ENCODE measurements around the gene BABAM2.

BABAM2 gene

DNA sequence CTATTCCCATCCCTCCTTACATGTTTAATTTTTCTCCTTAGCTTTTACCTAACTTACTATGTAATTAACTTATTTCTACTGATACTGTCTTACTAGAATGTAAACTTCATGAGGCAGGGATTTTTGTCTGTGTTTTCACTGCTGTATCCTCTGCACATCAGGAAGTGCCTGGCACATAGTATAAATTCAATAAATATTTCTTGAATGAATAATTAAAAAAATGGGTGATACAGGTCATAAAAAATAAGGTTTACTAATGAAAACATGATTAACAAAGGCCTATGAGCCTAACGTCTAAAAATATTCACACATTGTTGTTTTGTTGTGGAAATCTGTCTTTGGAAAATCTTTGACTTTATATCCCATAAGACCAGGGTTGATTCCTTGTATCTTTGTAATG lies 4.9 kb upstream of the BABAM2 start:
- DNase-seq (ENCODE audit: low read depth) = no peak
- TF ChIP-seq, protein P1, sequence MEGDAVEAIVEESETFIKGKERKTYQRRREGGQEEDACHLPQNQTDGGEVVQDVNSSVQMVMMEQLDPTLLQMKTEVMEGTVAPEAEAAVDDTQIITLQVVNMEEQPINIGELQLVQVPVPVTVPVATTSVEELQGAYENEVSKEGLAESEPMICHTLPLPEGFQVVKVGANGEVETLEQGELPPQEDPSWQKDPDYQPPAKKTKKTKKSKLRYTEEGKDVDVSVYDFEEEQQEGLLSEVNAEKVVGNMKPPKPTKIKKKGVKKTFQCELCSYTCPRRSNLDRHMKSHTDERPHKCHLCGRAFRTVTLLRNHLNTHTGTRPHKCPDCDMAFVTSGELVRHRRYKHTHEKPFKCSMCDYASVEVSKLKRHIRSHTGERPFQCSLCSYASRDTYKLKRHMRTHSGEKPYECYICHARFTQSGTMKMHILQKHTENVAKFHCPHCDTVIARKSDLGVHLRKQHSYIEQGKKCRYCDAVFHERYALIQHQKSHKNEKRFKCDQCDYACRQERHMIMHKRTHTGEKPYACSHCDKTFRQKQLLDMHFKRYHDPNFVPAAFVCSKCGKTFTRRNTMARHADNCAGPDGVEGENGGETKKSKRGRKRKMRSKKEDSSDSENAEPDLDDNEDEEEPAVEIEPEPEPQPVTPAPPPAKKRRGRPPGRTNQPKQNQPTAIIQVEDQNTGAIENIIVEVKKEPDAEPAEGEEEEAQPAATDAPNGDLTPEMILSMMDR (IDR thresholded peaks at IDR 0.05; ENCODE audit: low read depth, low read length, missing control alignments) = no peak
- no peak overlapping the region for H3K4me3 ChIP-seq (ENCODE audit: low read depth, low read length)
- in situ Hi-C loops (cut with HindIII; ENCODE audit: low sequenced_read_pairs) = no loop called here

DNA sequence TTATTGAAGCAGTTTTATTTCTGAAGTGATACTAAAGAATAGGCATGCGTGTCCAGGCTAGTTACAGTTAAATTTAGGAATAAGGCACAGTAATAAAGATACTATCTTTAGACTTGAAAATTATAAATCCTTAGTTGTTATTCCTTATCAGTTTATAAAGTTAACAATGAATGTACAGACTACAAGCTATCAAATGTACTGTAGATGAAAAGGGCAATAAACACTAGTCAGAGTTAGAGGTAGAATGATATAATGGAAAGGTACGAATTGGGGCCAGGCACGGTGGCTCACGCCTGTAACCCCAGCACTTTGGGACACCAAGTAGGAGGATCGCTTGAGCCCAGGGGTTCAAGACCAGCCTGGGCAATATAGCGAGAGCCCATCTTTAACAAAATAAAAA lies 4.2 kb upstream of the BABAM2 start:
- in situ Hi-C loops (cut with HindIII; ENCODE audit: low sequenced_read_pairs) = no loop called here
- no peak overlapping the region for H3K4me3 ChIP-seq (ENCODE audit: low read depth, low read length)
- no peak for DNase-seq (ENCODE audit: low read depth)
- TF ChIP-seq, protein P1 (IDR thresholded peaks at IDR 0.05; ENCODE audit: low read depth, low read length, missing control alignments) = no peak

DNA sequence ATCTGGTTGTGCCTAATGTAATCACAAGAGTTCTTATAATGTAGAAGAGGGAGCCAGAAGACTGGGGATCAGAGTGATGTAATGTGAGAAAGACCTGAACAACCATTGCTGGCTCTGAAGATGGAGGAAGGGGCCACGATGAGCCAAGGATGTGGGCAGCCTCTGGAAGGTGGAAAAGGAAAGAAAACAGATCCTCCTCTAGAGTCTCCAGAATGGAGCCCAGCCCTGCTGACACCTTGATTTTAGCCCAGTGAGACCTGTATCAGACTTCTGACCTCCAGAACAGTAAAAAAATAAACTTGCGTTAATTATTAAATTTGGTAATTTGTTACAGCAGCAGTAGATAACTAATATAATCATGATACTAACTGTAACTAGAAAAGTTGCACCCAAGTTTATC lies 3.4 kb upstream of the BABAM2 start:
- in situ Hi-C loops (cut with HindIII; ENCODE audit: low sequenced_read_pairs) = no loop called here
- DNase-seq (ENCODE audit: low read depth) = no peak
- no peak overlapping the region for H3K4me3 ChIP-seq (ENCODE audit: low read depth, low read length)
- TF ChIP-seq, protein P1 (IDR thresholded peaks at IDR 0.05; ENCODE audit: low read depth, low read length, missing control alignments) = no peak

DNA sequence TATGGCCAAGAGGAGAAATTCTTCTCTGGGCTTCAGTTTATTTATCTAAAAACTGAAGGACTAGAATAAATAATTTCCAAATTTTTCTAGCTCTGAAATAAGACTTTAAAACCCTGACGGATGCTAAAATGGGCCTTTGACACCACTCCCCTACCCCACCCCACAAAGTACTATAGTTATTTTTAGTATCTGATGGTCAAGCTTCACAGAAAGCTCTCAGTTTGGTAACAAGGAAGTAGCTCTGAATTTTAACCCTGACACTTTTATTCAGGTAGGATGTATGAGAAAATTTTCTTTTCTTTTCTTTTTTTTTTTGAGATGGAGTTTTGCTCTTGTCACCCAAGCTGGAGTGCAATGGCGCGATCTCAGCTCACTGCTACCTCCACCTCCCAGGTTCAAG lies 2.7 kb upstream of the BABAM2 start:
- in situ Hi-C loops (cut with HindIII; ENCODE audit: low sequenced_read_pairs) = no loop called here
- TF ChIP-seq, protein P1 (IDR thresholded peaks at IDR 0.05; ENCODE audit: low read depth, low read length, missing control alignments) = no peak
- H3K4me3 ChIP-seq (ENCODE audit: low read depth, low read length) = no peak overlapping the region
- no peak for DNase-seq (ENCODE audit: low read depth)

DNA sequence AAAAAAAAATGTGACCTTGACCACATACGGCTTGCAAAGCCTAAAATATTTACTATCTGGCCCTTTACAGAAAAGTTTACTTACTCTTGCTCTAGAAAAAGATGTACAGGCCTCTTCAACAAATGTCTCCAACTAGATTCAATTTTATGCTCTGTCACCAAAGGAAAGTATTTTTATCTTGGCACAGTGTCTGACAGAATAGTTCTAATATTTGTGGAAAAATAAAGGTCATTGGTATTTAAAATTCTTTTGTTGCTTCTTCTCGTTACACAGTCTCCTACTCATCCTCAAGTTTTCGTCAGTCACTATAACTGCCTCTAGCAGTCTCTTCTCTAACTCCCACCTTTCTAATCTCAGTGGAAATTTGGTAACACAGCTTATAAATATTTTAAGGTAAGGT lies 1.7 kb upstream of the BABAM2 start:
- in situ Hi-C loops (cut with HindIII; ENCODE audit: low sequenced_read_pairs) = no loop called here
- DNase-seq (ENCODE audit: low read depth) = no peak
- no peak overlapping the region for H3K4me3 ChIP-seq (ENCODE audit: low read depth, low read length)

DNA sequence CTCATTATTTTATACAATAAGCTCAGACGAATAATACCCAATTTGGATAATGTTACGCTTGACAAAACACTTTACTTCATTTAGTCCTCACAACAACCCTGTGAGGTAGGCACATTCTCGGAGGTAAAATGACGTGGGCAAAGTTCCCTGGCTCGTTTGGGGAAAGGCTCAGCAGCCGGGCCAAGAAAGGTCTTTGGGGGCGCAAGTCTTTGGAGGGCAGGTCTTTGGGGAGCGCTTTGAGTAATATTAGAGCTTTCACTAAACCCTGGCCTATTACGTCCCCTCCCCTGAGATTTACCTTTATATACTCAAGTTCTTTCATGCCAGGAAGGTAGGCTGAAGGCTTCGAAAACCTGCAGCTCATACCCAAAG lies 769 bp upstream of the BABAM2 start:
- peak overlapping the region; percentile 82 for H3K4me3 ChIP-seq (ENCODE audit: low read depth, low read length)
- no peak for DNase-seq (ENCODE audit: low read depth)
- TF ChIP-seq, protein P1 (IDR thresholded peaks at IDR 0.05; ENCODE audit: low read depth, low read length, missing control alignments) = no peak
- in situ Hi-C loops (cut with HindIII; ENCODE audit: low sequenced_read_pairs) = no loop called here

More for the DNA sequence above, 1.7 kb upstream of the BABAM2 start:
- TF ChIP-seq, protein P1 (IDR thresholded peaks at IDR 0.05; ENCODE audit: low read depth, low read length, missing control alignments) = no peak

All from astrocyte of the cerebellum (primary cell).